NK-92 (cell line): ENCODE measurements around the gene MAP4K2.

ENCODE experiments used
- DNase-seq: peaks from one replicate; lab custom pipeline; 2025; ENCODE audit not compliant: unreplicated experiment; lab: John Stamatoyannopoulos, UW

The MAP4K2 gene

DNA sequence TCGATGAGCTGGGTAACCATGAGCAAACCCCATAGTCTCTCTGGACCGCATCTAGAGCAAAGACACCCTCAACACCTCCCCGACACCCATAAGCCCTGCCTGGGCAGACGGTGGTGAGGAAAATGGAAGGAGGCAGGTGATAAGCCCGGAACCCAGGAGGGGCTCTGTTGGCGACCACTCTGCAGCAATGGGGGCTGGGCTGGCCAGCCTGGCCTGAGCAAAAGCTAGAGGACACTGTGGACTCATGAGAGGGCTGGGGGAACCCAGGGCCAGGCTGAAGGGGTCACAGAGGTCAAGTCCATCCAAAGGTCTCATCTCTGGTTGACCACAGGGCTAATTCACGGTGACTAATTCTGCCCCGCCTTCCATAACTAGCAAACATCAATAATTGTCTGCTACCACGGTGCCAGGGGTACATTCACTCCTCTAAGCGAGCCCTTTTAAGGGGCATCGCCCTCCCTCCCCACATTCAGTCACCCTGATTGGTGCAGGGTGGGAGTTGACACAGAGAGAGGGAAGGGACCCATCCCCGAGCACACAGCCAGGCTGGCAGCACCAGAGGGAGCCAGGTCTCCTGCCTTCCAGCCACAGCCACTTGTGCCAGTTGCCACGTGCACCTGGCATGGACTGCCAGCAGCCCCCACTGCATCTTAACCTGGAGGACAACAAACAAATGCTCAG lies 47.2 kb downstream of the MAP4K2 start:
- no peak for DNase-seq

DNA sequence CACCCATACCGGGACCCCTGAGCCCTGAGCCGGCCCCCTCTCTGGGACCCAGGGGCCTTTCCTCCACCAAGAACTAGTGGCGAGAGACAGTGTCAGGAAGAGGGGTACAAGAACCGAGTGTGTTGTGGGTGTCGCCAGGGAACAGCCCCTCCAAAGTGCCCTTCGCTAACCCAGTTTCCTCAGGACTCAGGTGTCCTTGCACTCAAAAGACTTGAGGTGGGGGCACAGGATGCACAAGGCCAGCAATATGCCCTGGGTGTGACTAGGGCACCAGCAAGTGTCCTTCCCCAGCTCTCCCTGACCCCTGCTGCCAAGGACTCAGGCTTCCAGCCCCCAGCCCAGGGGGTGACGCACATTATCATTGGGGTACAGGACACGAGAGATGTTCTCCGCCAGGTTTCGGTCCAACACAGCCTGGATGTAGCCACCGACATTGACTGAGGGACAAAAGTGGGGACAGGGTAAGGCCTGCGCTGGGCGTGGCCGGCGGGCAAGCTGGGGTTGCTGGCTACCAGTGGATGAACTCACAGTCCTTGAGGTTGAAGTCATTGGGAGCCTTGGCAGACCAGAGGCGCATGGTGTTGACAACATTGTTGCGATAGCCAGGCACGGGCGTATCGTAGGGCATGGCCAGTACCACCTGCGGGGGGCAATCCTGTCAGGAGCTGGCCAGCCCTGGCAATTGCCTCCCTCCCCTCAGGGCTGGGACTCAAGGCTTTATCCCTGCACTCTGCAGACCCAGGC lies 47.9 kb downstream of the MAP4K2 start:
- DNase-seq = no peak

DNA sequence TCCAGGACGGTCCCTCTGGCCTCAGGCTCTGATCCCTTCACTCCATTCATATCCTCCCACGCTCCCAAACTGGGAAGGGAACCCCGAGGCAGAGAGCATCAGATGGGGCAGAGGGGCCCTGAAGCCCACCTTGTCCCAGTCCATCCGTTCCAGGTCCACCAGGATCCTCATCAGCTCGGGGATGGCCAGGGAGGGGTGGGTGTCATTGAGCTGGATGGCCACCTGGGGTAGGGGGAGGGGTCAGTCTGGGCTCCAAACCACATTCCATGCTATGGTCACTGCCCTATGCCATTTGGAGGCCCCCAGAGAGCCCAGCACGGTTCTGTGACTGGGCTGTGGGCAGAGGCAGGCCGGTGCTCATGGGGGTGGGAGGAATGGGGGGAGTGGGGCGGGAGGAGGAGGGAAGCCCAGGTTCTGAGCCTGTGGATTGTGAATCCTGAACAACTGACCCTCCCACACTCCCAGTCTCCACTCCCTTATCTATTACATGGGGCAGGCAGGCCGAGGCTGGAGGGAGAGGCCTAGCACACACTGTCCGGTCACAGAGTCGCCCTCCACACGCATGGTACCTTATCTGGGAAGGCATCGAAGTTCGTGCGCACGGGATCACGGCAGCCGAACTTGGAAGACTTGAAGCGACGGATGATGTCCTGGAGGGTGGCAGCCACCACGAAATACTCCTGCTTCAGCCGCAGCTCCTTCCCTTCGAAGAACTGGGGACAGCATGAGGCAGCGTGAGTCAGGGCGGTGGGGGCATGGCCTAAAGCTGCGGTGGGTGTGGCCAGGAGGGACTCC lies 48.7 kb downstream of the MAP4K2 start:
- no peak for DNase-seq

DNA sequence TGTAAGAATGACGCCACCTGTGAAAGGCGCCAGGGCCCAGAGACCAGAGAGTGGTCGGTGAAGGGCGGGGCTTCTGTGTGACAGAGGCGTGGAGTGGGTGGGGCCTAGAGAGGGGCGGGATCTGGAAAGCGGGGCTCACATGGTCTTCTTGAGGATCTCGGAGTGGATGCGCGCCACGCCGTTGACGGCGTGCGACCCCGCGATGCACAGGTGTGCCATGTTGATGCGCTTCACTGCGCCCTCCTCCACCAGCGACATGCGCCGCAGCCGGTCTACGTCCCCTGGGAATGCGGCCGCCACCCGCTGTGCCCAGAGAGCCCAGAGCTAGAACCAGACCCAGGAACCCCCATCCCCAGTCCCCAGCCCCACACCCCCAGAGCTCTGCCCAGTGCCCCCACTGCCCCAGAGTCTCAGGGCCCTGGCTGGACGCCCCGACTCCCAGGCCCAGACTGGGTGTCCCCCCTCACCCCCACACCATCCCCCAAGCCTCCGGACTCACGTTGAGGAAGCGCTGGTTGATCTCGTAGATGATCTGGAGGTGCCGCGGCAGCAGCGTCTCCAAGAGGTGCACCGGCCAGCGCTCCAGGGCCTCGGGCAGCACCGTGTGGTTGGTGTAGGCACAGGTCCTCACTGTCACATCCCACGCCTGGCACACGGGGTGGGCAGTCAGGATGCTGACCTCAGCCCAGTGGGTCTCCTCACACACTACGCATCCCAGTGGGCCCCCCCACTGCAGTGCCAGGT lies 49.5 kb downstream of the MAP4K2 start:
- no peak for DNase-seq

DNA sequence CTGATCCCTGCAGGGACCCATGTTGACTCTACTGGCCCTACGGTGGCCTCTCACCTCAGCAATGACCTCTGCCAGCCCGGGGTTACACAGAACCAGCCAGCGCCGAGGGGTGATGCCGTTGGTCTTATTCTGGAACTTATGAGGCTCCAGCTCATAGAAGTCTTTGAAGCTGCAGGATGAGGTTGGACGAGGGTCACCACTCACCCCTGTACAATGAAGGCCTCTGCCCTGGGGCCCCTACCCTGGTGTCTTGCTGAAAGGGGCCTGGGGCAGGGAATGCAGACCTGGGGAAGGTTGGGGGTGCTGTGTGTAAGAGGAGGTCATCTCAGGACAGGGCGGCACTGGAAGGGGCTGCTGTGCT lies 50.0 kb downstream of the MAP4K2 start:
- no peak for DNase-seq

DNA sequence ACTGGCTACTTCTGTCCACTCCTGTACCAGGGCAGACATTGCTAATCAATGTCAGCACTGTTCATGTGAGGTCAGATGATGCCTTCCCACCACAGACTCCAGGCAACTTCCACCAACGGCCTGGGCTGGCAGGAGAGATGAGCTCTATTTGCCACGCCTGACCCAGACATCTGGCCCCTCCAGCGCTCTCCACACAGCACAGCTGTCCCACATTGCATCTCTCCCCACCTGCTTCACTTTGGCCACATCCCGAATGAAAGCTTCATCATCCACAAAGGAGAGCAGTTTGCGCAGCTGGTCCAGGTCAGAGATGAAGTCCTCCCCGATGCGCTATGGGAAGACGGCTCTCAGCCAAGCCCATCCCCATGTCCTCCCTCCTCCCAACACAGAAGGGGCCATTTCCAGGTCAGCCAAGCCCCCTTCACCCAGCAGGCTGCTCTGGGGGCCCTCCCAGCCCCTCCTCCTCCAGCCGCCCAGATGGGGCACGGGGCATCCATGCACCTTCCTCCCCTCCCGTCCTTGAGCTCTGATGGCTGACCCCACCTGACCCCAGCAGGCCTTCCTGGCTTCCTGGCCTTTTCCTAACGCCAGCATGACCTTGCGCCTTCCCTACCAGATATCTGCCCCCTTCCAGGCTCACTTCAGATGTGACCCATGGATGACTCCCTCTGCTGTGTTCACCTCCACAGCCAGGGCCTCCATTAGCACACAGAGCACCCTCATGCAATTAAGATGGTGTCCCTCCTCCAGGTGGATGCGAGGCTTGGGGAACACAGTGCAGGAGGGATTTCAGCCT lies 50.6 kb downstream of the MAP4K2 start:
- DNase-seq = no peak

DNA sequence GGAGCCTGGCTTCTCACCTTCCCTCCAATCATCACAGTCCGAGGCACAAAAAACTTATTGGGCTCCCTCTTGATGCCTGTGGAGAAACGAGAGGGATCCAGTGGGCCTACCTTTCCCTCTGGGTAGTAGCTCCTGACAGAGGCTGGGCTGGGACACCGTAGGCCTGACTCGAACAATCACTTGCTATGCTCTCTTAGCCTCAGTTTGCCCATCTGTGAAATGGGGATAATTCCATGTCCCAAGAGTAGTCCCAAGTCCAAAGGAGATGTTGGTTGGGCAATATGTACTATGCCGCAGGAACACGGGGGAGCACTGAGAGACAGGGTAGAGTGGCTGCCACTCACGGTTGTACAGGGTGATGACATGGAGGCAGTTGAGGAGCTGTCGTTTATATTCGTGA lies 51.4 kb downstream of the MAP4K2 start:
- DNase-seq = no peak

DNA sequence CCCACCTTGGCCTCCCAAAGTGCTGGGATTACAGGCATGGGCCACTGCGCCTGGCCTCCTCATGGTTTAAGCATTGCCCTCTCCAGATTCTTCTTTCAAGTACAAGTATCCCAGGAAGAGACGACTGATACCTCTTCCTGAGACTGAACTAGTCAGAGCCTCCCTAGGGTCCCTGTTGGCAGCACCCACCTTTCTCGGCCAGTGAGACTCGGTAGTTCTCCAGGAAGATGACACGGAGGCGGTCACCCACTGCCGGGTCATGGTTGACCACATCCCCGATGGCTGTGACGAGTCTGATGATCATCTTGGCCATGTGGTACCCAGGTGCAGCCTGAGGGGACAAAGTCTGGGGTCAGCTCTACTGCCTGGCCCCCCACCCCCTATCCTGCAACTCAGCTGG lies 51.9 kb downstream of the MAP4K2 start:
- no peak for DNase-seq

DNA sequence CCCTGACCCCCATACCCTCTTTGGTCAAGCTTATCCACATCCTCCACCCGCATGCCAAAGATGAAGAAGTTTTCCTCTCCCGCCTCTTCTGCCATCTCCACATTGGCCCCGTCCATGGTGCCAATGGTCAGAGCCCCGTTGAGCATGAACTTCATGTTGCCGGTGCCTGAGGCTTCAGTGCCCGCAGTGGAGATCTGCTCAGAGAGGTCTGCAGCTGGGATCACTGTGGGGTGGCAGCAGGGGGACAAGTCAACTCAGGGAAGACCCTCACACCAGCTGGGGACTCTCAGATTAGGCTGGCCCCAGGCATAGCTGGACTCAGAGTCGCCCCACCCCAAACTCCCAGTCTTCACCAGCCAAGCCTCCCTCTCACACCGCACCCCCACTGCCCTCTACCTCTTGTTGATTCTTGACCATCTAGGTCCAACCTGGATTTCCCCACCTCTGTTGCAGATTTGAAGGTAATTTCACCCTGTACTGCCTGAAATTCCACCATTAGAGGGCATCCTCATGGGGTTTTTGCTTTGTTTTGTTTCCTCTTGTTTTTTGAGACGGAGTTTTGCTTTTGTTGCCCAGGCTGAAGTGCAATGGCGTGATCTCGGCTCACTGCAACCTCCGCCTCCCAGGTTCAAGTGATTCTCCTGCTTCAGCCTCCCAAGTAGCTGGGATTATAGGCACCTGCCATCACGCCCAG lies 52.5 kb downstream of the MAP4K2 start:
- DNase-seq = no peak

DNA sequence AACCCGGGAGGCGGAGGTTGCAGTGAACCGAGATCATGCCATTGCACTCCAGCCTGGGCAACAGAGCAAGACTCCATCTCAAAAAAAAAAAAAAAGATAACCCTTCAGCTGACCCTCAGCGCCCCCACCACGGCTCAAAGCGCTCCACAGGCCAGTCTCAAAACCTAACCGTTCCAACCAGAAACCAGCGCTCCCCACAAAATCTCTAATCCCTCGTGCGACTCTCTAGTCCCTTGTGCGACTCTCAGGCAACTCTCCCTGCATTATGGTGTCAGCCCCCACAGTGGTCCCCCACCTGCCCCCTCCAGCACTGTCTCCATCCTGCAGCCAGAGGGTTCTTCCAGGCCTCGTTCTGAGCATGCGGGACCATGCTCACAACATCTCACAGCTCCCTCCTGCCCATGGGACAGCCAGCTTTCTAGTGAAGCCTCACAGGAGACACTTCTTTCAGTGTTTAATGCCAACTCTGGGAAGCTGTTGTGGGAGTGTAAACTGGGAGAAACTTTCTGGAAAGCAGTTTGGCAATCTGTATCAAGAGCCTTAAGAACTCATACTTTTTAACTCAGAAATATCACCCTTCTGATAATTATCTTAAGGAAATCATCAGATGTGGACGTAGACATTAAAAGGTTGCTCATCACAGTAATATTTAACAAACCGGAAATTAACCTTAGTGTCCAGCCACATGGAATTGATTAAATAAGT lies 54.9 kb downstream of the MAP4K2 start:
- no peak for DNase-seq

DNA sequence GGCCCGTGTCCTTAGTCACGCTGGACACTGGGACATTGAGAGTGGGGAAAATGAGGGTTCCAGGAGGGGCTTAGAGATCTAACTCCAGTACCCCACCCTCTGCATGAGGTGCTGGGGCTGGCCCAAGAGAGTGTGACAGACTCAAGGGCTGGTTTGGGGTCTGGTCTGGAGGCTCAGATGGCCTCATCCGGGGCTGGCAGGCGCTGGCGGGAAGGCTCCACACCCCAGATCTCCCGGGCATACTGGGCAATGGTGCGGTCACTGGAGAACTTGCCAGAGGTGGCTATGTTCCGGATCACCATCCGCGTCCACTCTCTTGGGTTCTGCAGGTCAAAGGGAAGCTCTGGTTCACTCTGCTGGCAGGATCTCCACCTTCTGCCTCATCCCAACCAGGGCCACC lies 56.5 kb downstream of the MAP4K2 start:
- no peak for DNase-seq

DNA sequence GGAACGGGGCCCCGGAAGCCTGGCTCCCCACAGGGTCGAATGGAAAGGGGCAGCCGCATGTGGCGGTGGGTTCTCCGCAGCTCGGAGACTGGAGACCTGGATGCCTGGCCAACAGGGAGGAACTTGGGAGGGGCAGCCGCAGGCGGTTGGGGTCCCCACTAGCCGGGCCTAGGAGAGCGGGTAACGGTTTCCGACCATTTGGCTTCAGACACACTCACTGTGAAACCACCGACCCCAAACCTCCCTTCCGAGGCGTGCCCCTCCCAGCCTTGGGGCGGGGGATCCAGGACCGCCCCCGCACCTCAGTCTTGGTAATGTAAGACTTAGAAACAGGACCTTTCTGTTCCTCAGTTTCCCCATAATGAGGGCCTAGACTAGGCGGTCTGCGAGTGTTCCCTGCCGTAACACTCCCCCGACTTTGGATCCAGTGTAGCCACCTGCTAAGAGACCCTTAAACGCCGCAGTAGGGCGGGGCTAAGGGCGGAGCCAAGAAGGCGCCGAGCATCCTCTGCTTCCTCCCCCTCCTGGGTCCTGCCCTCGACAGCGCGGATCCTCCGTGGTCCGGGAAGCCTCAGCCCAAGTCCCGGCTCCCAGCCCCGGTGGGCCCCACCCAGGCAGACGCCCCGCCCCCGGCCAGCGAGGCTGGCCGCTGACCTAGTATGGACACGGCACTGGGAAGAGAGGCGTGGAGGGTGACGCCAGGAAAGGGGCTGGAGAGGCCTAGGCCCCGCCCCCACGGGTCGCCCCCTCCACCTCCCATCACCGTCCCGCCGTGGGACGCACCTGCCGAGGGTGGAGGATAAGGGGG lies 57.3 kb downstream of the MAP4K2 start:
- DNase-seq = no peak

DNA sequence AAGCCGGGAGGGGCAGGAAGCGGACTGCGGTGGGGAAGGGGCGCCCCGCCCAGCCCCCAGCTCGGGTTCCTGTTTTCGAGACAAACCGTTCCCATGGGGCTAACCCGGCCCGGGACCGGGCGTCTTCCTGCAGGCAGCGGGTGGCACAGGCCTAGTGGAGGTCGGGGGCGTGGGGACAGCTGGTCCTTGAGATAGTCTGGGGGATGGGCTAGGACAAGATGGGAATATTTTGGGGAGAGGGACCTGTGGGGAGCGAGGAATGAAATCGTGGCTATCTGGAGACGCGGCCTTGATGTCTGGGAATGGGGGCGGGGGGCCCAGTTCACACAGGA lies 57.9 kb downstream of the MAP4K2 start:
- DNase-seq = no peak

DNA sequence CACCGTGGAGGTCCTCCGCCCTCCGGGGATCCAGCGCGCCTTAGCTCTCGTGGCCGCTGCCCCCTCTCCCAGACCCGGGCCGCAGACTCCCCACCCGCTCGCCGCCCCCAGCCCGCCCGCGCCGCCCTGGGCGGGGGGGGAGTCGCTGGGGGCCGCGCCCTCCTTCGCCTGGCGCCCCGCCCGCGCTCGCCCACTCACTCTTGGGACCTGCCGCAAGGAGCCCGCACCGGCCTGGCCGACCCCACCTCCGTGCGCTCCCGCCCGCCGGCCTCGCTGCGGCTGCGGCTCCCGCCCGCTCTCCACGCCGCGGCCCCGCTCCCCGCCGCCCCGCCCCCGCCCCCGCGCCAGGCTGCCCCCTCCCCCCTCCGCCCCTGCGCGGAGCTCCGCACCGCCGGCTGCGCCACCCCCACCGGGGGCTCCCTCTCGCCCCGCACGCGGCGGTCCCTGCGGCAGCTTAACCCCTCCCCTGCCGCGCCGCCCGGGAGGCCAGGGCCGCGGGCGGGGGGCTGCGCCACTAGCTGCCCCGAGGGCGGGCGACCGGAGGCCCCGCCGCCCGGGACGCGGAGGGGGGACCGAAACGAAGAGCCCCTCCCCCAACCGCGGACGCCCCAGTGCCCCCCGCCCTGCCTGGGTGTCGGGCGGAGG lies 58.3 kb downstream of the MAP4K2 start:
- DNase-seq = no peak

DNA sequence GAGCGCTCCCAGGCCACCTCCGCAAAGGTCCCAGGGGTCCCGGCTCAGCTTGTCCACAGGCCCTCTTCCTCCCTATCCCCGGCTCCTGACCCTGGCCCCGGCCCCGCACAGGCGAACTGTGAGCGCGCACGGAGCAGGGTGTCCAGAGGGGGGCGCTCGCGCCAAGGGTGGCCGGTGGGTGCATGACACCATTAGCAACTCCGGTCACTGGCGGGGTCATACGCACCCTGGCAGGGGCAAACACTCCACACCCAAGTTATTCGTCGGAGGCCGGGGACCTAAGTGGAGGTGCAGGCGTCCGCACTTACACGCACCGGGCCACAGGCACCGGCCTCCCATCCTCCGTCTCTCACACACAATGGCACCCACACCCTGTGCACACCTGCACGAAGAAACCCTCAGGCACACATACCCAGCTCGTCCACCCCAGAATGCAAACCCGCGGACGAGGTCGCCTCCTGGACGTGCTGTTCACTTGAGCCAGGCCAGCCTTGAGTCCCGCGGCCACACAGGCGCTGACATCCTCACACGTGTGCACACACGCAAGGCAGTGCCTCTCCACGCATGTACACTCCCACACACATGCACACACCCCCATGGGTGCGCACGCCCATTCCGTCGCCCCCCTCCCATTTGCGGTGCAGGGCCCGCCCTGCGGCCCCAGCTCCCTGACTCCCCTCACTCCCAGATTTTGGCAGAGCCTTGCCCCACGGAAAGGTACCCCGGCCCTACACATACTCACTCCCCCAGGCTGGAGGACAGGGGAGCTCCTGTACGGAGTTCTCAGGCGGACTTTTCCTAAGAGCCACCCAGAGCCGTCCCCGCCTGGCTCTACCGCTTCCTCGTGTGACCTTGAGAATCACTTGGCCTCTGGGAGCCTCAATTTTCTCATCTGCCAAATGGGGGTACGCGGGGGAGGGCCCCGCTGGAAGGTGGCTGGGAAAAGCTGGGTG lies 59.1 kb downstream of the MAP4K2 start, which contains the start of gene RASGRP2:
RASGRP2 (minus strand) TSS at position 552 of the 953 bp plus-strand sequence. CDS start 1,276 bp downstream, outside the sequence.
- no peak for DNase-seq

DNA sequence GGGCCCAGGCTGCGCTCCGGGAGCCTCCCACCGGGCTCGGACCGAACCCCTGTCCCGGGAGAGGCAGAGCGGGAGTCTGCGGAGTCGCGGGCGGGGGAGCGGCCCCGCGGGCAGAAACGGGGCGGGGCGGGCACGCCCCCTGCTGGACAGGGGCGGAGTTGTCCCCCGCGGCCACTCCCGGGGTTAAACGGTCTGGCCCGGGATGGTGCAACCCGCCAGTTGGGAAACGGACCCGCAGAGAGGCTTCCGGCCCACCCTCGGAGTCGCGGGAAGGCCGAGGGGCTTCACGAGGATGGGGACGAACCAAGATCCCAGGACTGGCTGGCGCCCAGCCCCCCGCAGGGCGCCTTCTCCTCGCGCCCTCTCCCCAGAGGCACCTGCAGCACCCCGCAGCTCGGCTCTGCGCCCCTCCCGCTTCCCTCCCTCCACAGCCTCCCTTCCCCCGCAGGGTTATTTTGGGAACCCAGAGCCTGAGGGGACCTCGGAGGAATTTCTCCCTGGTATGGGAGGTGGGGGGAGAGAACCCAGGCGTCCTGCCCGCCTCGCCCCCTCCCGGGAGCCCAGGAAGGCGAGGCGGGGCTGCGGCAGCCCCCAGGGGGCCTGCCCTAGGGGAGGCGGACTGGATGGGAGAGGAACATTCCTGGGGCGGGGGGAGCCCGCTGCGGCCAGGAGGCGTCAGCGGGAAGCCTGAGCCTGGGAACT lies 60.0 kb downstream of the MAP4K2 start:
- DNase-seq = no peak
